CD4-positive, alpha-beta T cell treated with Interleukin-4 for 4 hours (primary cell): ENCODE data around the gene BOD1.

Experiments used
- DNase-seq: peaks from one replicate; pipeline ENCODE4 v3.0.0-alpha.2; 2020

The BOD1 gene

GRCh38 chr5:173640156-173640804 is 23.8 kb upstream of the BOD1 start:
- DNase-seq: no peak

- DNase-seq: no peak
Observed at GRCh38 chr5:173638126-173639040, 21.9 kb upstream of the BOD1 start.

GRCh38 chr5:173637340-173637739 is 20.9 kb upstream of the BOD1 start:
- DNase-seq: no peak

- DNase-seq: no peak
Observed at GRCh38 chr5:173634465-173634983, 18.1 kb upstream of the BOD1 start.

- no peak for DNase-seq
Observed at GRCh38 chr5:173633304-173633703, 16.9 kb upstream of the BOD1 start.

- no peak for DNase-seq
Observed at GRCh38 chr5:173631478-173631877, 15.0 kb upstream of the BOD1 start.

GRCh38 chr5:173630724-173631365 is 14.4 kb upstream of the BOD1 start:
- DNase-seq: no peak

- DNase-seq: no peak
Observed at GRCh38 chr5:173629628-173630027, 13.2 kb upstream of the BOD1 start.

- DNase-seq: no peak
Observed at GRCh38 chr5:173628501-173628900, 12.1 kb upstream of the BOD1 start.

GRCh38 chr5:173627860-173628392 is 11.5 kb upstream of the BOD1 start:
- no peak for DNase-seq

- no peak for DNase-seq
Observed at GRCh38 chr5:173627271-173627670, 10.8 kb upstream of the BOD1 start.

- no peak for DNase-seq
Observed at GRCh38 chr5:173626505-173626820, 10.0 kb upstream of the BOD1 start.

- DNase-seq: no peak
Observed at GRCh38 chr5:173625673-173626504, 9.4 kb upstream of the BOD1 start.

GRCh38 chr5:173625261-173625660 is 8.8 kb upstream of the BOD1 start:
- no peak for DNase-seq

- DNase-seq: no peak
Observed at GRCh38 chr5:173624282-173624681, 7.8 kb upstream of the BOD1 start.

GRCh38 chr5:173623789-173624188 is 7.3 kb upstream of the BOD1 start:
- DNase-seq: no peak

GRCh38 chr5:173623296-173623771 is 6.9 kb upstream of the BOD1 start:
- no peak for DNase-seq

GRCh38 chr5:173622183-173623047 is 6.0 kb upstream of the BOD1 start:
- no peak for DNase-seq

GRCh38 chr5:173620784-173621183 is 4.3 kb upstream of the BOD1 start:
- DNase-seq: no peak

- peak; percentile 71 for DNase-seq
Observed at GRCh38 chr5:173618927-173619519, 2.6 kb upstream of the BOD1 start.
